ENCODE data around the gene RDM1. TPM values are rescaled to one million over a fixed set of nuclear protein-coding genes. Genes with fewer than 3 reads are reported as not detected.

RDM1 gene
- total RNA-seq, 1 experiment from 2014 or later = 4.7 TPM

DNA sequence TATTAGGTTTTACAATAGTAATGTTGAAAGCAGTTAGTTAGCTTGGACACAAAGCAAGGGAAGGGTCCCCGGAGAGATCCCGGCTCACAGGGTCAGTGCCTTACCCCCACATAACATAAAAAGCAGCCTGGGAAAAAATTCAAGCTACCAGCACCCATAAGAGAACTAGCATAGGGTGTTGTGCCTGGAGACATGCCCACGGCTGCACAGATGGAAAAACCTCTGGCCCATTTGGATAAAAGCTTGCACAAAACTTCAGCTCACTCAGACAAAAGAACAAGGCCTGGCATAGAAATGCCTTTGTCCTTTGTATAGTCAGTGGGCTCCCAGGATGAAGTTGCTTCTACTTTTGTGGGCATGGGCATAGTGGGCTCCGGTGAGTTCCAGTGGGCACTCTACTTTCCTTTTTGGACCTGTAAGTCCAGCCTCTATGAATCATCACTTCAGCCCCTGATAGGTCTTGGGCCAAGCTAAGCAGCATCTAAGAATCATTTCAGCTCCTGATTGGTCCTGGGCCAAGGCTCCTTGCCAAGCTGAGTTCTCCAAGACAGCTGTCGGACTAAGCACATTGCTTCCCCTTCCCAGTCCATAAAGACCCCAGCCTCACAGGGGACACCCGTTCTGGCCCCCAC lies 1.3 kb upstream of the RDM1 start:
- ATAC-seq (no peak), DNase-seq (ENCODE audit: low spot score) (no peak)
- POLR2A ChIA-PET = interaction anchor here (1.2 kb wide), 1 partner anchor 123 kb away, joined by 3 read pairs; the partner anchor contains the start of gene TAF15
- H3K4me1 Mint-ChIP-seq = peaks cover 25% of the 10 kb centered on the region
- H3K36me3 Mint-ChIP-seq = no peaks in the 10 kb centered on the region
- H3K27me3 Mint-ChIP-seq (ENCODE audit: low read depth) = peaks cover 11% of the 10 kb centered on the region
- CTCF ChIA-PET = interaction anchor here (0.9 to 2.8 kb wide), 11 partner anchors 13 to 551 kb away, joined by 3 to 12 read pairs (median 5); partner anchors contain the start of gene TAF15
- H3K9me3 Mint-ChIP-seq = no peaks in the 10 kb centered on the region
- TF ChIP-seq ZNF121 (CRISPR knock-in tag; IDR thresholded peaks at IDR 0.05) (no peak), FOXJ3 (CRISPR knock-in tag; IDR thresholded peaks at IDR 0.05; ENCODE audit: borderline replicate concordance) (no peak)
- TF ChIP-seq, protein P1, sequence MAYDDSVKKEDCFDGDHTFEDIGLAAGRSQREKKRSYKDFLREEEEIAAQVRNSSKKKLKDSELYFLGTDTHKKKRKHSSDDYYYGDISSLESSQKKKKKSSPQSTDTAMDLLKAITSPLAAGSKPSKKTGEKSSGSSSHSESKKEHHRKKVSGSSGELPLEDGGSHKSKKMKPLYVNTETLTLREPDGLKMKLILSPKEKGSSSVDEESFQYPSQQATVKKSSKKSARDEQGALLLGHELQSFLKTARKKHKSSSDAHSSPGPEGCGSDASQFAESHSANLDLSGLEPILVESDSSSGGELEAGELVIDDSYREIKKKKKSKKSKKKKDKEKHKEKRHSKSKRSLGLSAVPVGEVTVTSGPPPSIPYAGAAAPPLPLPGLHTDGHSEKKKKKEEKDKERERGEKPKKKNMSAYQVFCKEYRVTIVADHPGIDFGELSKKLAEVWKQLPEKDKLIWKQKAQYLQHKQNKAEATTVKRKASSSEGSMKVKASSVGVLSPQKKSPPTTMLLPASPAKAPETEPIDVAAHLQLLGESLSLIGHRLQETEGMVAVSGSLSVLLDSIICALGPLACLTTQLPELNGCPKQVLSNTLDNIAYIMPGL (CRISPR knock-in tag; IDR thresholded peaks at IDR 0.05) = no peak
- H3K4me3 Mint-ChIP-seq = no peak overlapping the region
- no peak overlapping the region for H3K27ac Mint-ChIP-seq

DNA sequence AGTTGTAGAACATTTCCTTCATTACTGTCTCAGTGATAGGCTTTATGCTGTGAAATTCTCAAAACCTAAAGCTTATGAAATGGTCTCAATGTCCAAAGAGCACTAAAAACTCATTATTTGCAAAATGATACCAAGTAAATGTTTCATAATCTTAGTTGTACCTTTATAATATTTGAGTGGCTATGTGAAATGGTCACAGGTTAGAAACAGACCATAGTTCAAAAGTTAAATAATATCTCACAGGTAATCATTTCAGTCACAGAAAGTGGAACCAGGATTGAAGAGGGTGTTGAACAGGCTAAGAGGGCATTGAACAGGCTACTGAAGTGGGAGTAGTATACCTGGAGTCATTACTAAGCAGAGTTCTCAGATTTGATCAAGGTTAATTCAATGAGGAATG lies 2.9 kb downstream of the RDM1 start:
- ChIA-PET POLR2A (no interaction called here), CTCF (no interaction called here)
- Mint-ChIP-seq H3K9me3 (no peaks in the 10 kb centered on the region), H3K4me1 (peaks cover 26% of the 10 kb centered on the region), H3K27ac (no peak overlapping the region), H3K27me3 (ENCODE audit: low read depth) (peaks cover 11% of the 10 kb centered on the region), H3K4me3 (no peak overlapping the region), H3K36me3 (peaks cover 3% of the 10 kb centered on the region)
- ATAC-seq = no peak
- DNase-seq (ENCODE audit: low spot score) = no peak
- TF ChIP-seq, protein P2, sequence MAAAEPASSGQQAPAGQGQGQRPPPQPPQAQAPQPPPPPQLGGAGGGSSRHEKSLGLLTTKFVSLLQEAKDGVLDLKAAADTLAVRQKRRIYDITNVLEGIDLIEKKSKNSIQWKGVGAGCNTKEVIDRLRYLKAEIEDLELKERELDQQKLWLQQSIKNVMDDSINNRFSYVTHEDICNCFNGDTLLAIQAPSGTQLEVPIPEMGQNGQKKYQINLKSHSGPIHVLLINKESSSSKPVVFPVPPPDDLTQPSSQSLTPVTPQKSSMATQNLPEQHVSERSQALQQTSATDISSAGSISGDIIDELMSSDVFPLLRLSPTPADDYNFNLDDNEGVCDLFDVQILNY (CRISPR knock-in tag; IDR thresholded peaks at IDR 0.05) = no peak
- TF ChIP-seq GRHL2 (CRISPR knock-in tag; IDR thresholded peaks at IDR 0.05; ENCODE audit: insufficient replicate concordance, severe bottlenecking) = no peak
- TF ChIP-seq MYBL2 (CRISPR knock-in tag; IDR thresholded peaks at IDR 0.05) = no peak
- TF ChIP-seq TEAD4 (CRISPR knock-in tag; IDR thresholded peaks at IDR 0.05) = no peak
- TF ChIP-seq FOXJ3 (CRISPR knock-in tag; IDR thresholded peaks at IDR 0.05; ENCODE audit: borderline replicate concordance) = no peak
- TF ChIP-seq, protein P3, sequence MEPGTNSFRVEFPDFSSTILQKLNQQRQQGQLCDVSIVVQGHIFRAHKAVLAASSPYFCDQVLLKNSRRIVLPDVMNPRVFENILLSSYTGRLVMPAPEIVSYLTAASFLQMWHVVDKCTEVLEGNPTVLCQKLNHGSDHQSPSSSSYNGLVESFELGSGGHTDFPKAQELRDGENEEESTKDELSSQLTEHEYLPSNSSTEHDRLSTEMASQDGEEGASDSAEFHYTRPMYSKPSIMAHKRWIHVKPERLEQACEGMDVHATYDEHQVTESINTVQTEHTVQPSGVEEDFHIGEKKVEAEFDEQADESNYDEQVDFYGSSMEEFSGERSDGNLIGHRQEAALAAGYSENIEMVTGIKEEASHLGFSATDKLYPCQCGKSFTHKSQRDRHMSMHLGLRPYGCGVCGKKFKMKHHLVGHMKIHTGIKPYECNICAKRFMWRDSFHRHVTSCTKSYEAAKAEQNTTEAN (CRISPR knock-in tag; IDR thresholded peaks at IDR 0.05) = no peak
- no peak for TF ChIP-seq ZNF263 (CRISPR knock-in tag; IDR thresholded peaks at IDR 0.05; ENCODE audit: low read depth)
- no peak for TF ChIP-seq ZNF317 (CRISPR knock-in tag; IDR thresholded peaks at IDR 0.05; ENCODE audit: borderline replicate concordance, low read depth)
- TF ChIP-seq, protein P4, sequence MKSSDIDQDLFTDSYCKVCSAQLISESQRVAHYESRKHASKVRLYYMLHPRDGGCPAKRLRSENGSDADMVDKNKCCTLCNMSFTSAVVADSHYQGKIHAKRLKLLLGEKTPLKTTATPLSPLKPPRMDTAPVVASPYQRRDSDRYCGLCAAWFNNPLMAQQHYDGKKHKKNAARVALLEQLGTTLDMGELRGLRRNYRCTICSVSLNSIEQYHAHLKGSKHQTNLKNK (CRISPR knock-in tag; IDR thresholded peaks at IDR 0.05) = no peak
- TF ChIP-seq SOX15 (CRISPR knock-in tag; IDR thresholded peaks at IDR 0.05) = no peak
- no peak for TF ChIP-seq CBFB (CRISPR knock-in tag; IDR thresholded peaks at IDR 0.05; ENCODE audit: low read depth)

DNA sequence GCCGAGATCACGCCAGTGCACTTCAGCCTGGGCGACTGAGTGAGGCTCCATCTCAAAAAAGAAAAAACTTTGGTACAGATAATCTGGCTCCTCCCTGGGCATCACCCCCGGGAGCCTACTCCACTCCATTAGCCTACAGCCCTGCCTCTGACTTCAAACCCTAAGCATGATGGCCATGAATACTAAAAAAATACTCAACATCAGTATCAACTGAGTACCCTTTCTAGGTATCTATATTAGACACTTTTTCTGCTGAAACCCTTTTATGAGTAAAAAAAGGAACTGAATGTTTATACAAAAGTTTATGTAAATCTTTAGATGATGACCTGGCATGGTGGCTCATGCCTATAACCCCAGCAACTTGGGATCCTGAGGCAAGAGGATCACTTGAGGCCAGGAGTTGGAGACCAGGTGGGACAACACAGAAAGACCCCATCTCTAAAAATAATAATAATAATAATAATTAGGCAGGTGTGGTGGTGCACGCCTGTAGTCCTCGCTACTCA lies 6.9 kb downstream of the RDM1 start:
- Mint-ChIP-seq H3K27ac (no peak overlapping the region), H3K4me1 (0 out of 2 replicates have a peak, but pooled peaks cover 3% of the 10 kb centered on the region), H3K36me3 (peaks cover 4% of the 10 kb centered on the region), H3K9me3 (no peaks in the 10 kb centered on the region), H3K4me3 (no peak overlapping the region), H3K27me3 (ENCODE audit: low read depth) (no peaks in the 10 kb centered on the region)
- DNase-seq (ENCODE audit: low spot score) (no peak), ATAC-seq (no peak)
- ChIA-PET POLR2A (no interaction called here), CTCF (no interaction called here)
- no peak for TF ChIP-seq FOXJ3 (CRISPR knock-in tag; IDR thresholded peaks at IDR 0.05; ENCODE audit: borderline replicate concordance)
- TF ChIP-seq, protein P3 (CRISPR knock-in tag; IDR thresholded peaks at IDR 0.05) = no peak
- no peak for TF ChIP-seq FOXK1 (CRISPR knock-in tag; IDR thresholded peaks at IDR 0.05)
- TF ChIP-seq NR1H2 (CRISPR knock-in tag; IDR thresholded peaks at IDR 0.05) = no peak
- TF ChIP-seq, protein P4 (CRISPR knock-in tag; IDR thresholded peaks at IDR 0.05) = no peak
- TF ChIP-seq NR3C1 (CRISPR knock-in tag; conservative IDR thresholded peaks at IDR 0.05; ENCODE audit: low read depth) = no peak
- TF ChIP-seq TP53 (CRISPR knock-in tag; IDR thresholded peaks at IDR 0.05) = no peak
- TF ChIP-seq ETV6 (CRISPR knock-in tag; IDR thresholded peaks at IDR 0.05) = no peak
- TF ChIP-seq SMAD4 (CRISPR knock-in tag; IDR thresholded peaks at IDR 0.05) = no peak
- TF ChIP-seq, protein P5, sequence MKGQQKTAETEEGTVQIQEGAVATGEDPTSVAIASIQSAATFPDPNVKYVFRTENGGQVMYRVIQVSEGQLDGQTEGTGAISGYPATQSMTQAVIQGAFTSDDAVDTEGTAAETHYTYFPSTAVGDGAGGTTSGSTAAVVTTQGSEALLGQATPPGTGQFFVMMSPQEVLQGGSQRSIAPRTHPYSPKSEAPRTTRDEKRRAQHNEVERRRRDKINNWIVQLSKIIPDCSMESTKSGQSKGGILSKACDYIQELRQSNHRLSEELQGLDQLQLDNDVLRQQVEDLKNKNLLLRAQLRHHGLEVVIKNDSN (CRISPR knock-in tag; IDR thresholded peaks at IDR 0.05) = no peak
- TF ChIP-seq, protein P6, sequence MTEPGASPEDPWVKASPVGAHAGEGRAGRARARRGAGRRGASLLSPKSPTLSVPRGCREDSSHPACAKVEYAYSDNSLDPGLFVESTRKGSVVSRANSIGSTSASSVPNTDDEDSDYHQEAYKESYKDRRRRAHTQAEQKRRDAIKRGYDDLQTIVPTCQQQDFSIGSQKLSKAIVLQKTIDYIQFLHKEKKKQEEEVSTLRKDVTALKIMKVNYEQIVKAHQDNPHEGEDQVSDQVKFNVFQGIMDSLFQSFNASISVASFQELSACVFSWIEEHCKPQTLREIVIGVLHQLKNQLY (CRISPR knock-in tag; IDR thresholded peaks at IDR 0.05) = no peak
- no peak for TF ChIP-seq ZNF138 (CRISPR knock-in tag; conservative IDR thresholded peaks at IDR 0.05)
